NCI-H146 (cell line): ENCODE measurements around the gene N4BP2L1.

Experiments used
- DNase-seq: peaks from one replicate; lab custom pipeline; 2025; lab: John Stamatoyannopoulos, UW

Gene N4BP2L1

DNA sequence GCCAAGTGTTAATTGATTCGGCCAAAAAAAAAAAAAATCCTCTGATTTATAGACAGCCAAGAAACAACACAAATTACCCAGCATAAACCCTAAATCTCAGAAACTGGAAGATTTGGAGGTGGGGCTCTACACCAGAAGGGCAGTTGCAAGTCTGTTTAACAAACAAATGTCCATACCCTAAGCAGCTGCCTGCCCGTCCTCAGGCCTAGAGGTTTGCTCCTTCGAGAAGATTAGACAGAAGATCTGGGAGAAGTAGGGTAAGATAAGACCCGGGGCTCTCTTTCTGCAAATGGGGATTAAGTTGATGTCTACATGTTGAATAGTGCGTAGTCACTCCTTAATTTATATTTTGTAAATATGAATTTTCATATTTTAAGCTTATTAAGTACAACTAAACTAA is 3.4 kb upstream of the N4BP2L1 start:
- DNase-seq: no peak

DNA sequence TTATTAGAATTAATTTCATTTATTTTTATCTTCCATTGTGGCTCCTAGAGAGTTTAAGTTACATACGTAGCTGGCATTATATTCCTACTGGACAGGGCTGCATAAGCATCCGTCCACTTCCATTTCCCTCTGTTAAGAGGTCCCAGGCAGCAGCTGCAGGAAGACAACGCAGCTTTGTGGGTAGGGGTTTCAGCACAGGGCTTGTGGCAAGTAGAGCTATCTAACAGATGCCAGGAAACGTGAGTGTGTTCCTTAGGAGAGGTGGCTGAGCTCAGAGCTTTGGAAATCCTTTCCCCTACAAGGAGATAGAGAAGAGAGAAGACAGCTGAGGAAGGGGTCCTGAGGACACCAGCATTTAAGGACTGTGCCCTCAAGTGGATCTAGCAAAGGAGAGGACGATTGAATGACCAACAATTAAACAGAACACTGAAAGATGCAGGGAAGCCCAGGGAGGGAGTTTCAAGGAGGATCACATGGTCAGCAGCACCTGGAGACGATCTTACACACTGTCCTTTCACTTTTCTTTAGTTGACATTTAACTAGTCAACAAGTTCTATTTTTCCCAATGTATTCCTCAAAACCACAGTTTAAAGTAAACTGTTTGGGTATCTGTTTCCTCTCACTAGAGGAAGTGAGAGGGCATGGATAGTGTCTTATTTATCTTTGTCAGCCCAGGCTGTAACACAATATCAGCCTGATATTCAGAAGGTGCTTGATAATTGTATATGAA is 2.3 kb upstream of the N4BP2L1 start:
- no peak for DNase-seq

DNA sequence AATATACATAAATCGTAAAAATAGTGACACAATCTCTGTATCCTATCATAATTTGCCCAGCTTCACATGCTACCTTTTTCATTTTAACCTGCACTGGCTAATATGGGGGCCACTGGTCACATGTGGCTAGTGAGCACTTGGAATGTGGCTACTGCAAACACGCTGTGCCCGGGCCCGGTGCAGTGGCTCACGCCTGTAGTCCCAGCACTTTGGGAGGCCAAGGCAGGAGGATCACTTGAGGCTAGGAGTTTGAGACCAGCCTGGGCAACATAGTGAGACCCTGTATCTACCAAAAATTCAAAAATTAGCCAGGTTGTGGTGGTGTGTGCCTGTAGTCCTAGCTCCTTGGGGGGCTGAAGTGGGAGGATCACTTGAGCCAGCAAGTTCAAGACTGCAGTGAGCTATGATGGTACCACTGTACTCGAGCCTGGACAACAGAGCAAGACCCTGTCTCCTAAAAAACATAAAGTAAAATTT is 1.5 kb upstream of the N4BP2L1 start:
- no peak for DNase-seq

DNA sequence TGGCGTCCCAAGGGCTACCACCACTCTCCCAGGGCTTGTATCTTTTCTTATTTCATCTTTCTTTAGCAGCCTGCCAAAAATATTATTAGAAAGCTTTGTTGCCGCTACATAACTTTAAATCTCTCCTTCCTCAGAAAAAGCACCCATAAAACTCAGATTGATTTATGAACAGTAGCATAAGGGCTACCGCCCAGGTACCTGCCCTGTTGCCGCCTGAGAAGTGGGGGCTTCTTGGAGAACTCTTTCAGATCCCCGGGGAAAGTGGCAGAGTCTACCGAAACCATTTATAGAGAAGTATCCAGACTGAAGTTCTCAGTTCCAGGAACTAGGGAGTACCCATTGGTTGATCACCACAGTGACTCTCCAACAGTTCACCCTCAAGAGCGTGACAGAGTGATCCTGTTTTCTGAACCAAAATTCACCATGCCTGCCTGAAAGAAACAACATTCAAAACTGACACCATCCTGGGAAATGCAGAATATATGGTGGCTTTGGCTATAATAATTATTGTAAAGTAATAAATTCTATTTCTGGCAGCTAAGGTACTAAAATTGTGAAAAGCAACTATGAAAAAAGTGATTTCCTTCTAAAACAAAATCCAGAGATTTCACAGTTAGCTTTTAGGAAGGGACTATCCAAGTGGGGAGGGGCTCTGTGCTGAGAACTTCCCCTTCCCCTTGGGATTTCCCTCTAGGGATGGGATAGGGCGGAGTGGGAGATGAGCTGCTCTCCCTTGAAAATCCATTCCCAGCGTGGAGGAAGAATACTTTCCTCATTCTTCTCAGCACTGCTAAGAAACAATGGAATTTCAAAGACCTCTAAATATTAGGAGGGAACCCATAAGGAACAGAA is 877 bp upstream of the N4BP2L1 start:
- no peak for DNase-seq

DNA sequence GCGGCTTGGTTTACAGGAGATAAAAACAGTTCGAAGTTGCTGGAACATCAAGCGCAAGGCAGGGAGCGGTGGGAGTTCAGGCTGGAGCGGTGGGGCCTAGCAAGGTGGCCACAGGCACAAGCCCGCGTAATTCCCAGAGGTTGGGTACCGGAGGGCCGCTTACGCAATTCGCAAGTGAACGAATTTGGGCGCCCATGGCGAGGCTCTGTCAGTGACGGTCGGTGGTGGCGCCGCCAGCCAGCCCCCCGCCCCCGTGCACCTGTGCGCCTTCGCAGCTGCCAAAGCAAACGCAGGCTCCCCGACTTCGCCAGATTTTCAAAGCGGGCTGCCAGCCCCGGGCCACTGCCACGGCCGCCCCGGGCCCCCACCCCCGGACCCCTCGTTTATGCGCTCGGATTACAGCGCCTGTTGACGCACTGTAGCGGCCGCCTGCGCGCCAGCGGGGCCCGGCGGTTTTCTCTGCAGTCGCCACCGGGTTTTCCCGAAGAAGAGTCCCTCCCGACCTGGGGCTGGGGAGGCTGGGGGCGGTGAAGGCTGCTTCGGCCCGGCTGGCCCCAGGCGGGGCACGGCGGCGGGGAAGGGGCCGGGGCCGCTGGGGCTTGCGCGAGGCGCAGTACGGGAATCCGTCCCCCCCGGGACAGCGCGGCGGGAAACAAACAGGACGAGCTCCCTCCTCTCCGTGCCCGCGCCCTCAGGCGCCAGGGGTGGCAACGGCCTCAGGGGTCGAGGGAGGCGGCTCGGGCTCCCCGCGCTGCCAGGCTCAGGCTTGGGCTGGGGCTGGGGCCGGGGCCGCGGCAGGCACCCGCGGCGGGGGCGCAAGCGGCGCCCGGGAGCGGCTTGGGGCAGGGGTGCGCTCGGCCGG is 709 bp downstream of the N4BP2L1 start:
- peak; percentile 57 for DNase-seq

DNA sequence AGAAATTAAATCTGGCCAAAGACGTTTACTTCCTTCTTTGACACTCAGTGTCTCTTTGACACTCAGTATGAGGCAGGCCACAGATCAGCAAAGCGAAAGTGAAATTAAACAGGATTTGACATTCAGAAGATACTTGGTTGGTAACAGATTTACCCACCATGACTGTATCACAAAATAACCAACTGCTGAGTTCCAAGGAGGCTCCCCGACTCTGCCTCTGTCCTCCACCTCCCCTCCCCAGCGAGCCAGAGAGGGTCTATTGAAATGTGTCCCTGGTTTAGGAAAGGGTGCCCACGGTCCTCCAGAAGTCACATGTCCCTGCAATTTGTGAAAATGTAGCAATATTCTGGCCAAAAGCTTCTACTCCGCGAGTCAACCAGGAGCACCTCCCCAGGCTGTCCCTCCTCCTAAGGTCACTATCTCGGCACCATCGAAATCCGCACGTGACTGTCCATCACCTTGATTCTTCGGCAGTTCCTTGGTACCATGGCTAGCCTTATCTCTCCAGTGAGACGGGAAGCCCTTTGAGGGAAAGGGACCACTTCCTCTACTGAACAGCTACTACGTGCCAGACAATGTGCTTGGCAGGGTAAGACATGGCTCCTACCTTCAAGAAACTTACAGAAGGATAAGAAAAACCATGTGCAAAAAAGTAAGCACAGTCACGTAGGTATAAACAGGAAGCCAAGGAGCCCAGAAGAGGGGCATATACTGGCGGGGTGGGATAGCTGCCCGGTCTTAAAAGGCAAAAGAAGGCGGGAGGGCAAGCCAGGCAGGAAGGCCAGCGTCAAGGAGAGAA is 1.5 kb downstream of the N4BP2L1 start:
- no peak for DNase-seq

DNA sequence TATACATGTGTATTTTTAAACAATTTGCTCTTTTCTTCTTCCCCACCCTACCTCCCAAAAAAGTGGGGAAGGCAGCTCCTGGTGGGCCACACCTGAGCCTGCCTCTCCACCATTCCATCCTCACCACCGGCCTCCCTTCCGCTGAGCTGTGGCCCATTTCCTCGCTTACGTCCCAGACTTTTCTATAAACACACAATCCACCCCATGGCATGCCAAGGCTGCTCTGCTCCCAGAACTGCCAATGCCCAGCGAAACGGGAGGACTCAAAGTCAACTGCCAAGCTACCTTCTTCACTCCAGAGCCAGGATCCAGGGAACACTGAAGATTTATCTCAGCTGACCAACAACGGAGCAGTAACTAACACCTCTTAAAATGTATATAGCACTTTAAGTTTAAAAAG is 2.8 kb downstream of the N4BP2L1 start:
- no peak for DNase-seq

DNA sequence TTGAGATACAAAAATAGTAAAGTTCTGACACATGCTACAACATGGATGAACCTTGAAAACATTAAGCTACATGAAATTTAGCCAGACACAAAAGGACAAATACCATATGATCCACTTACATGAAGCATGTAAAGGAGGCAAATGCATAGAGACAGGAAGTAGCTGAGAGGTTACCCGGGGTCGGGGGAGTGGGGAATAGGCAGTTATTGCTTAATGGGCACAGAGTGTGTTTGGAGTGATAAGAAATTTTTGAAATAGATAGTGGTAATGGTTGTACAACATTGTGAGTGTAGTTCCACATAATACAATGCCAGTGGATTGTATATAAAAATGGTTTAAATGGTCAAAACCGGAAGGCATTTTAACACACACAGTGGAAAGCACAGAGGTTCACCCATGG is 4.3 kb downstream of the N4BP2L1 start:
- DNase-seq: no peak

DNA sequence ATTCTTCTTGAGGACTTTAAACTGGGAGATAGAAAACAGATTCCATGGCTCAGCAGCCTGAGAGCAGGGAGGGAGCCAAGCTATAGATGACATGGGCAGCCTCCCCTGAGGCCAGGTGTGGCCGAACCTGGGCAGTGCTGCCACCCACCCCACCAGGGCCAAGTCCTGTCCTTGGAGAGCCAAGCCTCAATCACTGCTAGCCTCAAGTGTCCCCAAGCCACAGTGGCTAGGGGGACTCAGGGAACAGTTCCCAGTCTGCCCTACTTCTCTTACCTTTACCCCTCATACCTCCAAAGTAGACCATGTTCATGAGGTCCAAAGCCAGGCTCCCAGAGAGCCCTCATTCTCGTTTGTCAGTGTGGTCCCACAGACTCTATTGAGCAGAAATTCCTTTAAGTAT is 8.1 kb downstream of the N4BP2L1 start:
- no peak for DNase-seq

DNA sequence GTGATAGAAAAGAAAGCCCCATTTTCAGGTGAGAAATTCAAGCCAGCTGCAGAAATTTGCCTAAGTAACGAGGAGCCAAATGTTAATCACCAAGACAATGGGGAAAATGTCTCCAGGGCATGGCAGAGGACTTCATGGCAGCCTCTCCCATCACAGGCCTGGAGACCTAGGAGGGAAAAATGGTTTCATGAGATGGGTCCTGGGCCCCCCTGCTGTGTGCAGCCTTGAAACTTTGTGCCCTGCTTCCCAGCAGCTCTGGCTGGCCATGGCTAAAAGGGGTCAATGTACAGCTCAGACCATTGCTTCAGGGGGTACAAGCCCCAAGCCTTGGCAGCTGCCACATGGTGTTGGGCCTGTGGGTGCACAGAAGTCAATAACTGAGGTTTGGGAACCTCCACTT is 9.9 kb downstream of the N4BP2L1 start:
- DNase-seq: no peak

DNA sequence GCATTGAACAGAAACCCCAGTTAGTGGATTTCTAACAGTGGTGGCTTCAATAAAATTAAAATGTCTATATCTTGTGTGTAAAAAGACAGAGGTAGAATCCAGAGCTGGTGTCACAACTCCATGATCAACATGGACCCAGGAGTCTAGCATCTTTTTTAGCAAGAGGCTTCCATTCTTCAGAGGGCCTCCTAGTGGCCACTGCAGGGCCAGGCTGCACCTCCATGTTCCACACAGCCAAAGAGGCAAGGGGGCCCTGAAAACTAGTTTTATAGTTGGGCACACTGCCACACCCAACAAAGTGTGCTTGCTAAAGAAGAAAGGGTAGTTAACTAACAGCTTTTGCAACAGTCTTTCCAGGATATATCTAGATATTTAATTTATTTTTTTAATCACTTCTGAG is 12.9 kb downstream of the N4BP2L1 start:
- DNase-seq: peak; percentile 35

DNA sequence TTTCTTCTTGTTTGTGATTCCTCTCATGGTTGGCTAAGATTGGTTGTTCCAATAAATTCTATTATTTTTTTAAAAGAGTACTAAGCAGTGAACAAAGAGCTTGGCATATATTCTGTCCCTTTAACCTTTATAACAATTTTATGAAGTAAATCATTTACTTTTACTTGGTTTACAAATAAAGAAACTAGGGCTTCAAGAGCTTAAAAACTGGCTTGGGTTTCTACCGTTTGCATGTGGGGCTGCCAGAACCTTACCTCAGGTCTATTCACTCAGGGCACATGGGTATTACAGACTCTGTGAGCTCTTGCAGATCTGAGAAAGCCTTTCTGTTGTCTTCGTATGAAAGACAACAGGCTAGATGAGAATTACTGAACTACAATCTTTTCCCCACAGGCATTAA is 13.3 kb downstream of the N4BP2L1 start:
- no peak for DNase-seq

DNA sequence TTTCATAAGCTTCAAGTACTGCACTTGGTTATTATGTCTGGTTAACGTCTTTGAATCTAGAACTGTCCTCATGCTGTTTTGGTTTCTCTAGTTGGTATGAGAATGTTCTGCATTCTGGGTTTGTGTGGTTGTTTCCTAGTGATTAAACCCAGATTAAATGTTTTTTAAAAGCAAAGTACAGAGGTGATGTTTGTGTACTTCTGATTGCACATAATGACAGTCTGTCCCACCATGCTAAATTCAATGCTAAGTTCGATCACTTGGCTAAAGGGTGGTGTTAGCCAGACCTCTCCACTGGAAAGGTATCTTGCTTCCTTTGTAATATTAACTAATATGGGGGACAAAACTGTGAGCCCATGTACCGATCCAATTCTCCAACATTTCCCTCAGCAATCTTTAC is 14.6 kb downstream of the N4BP2L1 start:
- no peak for DNase-seq

DNA sequence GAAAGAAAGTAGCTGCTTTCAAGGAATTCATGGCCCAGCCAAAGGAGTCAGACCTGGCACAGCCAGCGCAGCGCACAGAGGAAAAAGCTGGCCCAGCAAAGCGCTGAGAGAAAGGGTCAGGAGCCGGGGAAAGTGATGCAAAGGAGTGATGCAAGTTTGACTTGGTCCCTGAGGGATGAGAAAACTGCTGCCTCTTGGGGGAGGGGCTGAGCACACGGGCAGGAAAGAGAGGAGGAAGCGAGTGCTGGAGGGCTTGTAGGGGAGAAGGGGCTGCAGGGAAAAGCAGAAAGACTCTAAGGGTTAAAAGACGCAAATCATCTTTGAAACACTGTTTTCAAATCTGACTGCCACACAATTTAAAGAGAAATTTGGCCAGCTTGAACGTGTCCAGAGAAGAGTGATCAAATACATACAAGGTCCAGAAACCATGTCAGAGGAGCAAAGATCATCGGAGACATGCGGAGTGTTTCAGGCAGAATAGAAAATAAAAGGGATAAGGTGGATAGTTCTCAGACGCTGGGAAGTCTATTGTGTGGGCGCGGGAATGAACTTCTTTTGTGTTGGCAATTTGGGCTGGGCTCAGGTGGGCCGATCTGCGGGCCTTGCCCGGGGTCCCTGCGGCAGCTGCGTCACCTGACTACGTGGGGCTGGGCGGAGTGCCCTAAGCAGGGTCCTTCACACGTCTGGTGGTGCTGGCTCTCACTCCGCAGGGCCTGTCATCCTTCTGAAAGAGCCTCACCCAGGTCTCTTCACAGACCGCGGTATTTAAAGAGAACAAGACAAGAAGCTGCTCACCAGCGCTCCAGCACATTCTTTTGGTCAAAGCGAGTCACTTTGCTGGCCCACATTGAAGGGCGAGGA is 18.1 kb downstream of the N4BP2L1 start:
- peak; percentile 57 for DNase-seq

DNA sequence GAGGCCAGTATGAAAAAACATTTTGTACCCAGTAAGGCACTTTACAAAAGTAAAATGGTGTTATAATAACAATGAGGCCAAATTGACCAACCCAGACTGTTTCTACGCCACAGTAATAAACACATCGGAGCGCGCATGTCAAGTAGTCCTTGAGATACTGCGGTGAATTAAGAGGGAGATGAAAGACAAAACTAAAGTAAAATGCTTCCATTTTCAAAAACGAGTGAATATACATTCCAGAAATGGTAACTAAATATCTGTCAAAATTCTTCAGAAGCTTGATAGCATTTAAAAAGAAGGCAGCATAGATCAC is 19.0 kb downstream of the N4BP2L1 start:
- no peak for DNase-seq

DNA sequence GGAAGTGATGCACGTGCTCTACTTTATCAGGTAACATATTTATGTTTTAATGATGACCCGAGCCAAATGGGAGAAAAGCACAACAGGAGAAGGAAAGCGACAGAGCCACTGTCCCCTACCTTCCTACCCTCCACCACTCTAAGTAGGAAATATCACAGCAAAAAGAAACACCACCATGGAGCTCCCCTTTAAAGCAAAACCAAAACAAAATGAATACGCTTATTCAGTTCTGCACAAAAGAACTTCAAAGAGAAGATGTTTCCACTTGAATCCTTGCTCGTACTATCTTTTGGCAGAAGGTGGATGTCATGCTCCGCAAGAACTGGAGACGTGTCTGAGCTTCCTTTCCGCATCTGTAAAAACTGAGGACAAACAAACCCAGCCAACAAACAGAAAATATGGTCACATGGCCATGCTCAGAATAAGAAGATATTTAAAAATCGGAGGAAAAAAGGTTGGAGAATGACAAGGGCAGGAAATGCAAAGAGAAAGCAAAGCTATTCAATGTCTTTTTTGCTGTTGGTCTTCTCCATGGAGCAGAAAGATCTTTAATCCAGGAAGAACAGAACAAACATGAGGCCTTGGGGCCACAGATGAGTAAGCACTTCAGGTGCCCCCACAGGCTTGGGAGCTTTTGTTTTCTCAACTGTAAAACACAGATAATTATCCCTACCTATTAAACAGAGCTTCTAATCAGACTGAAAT is 19.5 kb downstream of the N4BP2L1 start:
- DNase-seq: peak; percentile 49

DNA sequence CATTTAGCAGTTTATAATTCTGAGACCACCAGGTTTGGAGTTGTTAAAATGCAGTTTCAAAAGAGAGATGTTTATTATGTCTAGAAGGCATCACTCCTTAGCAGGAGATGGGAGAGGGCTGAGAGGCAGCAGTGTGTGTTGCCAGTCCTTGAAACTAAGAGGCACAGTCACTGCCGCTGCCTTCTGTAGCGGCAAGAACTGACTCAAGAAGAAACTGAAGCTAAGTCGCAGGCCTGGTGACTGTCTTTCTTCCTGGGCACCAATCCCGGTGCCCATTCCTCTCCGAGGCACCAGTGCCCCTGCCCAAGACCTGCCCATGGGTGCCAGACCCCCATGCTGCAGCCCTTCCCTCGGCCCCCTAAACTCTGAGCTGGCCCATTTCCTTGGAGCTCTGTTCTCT is 20.1 kb downstream of the N4BP2L1 start:
- DNase-seq: no peak

DNA sequence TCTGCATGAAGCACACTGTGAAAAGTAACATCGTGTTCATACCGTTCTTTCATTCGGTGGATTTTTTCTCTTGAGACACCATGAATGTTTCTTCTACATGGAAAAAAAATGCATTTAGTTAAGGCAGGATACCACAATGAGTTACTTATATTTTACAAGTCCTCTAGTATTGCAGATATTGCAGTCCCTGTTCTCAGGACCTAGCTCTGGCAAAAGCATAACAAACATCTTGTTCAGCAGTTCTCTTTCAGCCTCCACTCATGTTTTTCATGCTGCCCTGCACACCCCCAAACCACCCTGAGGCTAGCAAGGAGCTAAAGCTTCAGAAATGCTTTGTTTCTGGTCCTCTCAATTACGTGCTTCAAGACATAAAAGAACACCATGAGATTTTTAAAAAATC is 24.8 kb downstream of the N4BP2L1 start:
- DNase-seq: no peak

DNA sequence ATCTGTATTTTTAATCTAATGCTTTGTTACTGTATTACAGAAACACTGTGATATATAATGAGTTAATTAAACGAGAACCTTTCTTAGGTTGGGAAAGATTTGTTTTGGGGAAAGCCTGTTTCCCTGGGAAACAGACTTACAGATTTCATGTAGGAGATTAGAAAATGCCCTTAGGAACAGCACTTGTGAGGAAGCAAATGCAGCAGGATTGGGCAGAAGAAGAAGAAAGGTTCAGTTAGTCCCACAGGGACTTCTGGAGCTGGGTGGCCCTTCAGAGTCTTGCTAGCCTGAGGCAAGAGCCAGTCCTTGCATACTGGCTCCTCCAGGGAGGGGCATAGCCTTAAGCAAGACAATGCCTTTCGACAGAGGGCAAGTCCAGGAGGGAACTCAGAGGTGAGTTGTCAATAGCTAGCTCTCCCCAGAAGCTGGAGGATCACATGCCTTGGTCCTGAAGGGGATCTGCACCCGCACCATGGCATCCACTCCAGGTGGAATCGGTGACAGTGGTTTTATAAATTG is 36.8 kb downstream of the N4BP2L1 start:
- no peak for DNase-seq

DNA sequence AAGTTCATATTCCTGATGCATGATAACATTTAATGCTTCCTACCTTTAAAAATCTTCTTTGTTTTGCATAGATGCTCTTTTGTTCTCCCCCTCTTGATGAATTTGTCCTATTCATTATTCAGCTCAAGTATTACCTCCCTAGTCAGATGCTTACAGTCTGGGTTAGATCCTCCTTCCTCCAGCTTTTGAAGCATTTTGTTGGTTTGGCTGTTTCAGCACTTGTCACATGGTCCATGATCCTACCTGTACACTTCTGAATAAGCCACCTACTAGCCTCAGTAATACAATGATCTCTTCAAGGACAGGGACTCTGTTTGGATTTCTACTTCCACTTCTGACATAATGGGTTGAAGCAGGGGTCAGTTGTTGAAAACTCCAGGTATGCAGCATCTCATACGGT is 37.4 kb downstream of the N4BP2L1 start:
- no peak for DNase-seq
